VCaP (cell line): ENCODE measurements around the gene TGM5.
"Not testable (repeated sequence)": the region's sequence is repeated elsewhere in the genome, so short reads cannot be mapped to it uniquely, and the experiment has no call there.

Experiments
- H3K27ac ChIP-seq: fragments of 450-650 bp; 2 replicates; pipeline ENCODE4 v1.5.1; 2017
- CTCF ChIP-seq: fragments of 450-650 bp; conservative IDR thresholded peaks from 2 replicates; pipeline ENCODE4 v1.5.1; 2017; ENCODE audit warnings: mild to moderate bottlenecking, moderate library complexity

TGM5 gene

GRCh38 chr15:43274136-43274535 is 7.4 kb upstream of the TGM5 start:
- no peak for TF ChIP-seq CTCF
- H3K27ac ChIP-seq: no peak overlapping the region

- TF ChIP-seq CTCF: no peak
- no peak overlapping the region for H3K27ac ChIP-seq
Measured at GRCh38 chr15:43273243-43273642, 6.5 kb upstream of the TGM5 start.

- H3K27ac ChIP-seq: not testable (repeated sequence)
Measured at GRCh38 chr15:43271908-43272307, 5.2 kb upstream of the TGM5 start.

- TF ChIP-seq CTCF: no peak
- no peak overlapping the region for H3K27ac ChIP-seq
Measured at GRCh38 chr15:43270676-43271306, 4.1 kb upstream of the TGM5 start.

- TF ChIP-seq CTCF: no peak
- H3K27ac ChIP-seq: no peak overlapping the region
Measured at GRCh38 chr15:43270113-43270665, 3.5 kb upstream of the TGM5 start.

GRCh38 chr15:43268111-43269105 is 1.7 kb upstream of the TGM5 start:
- H3K27ac ChIP-seq: no peak overlapping the region
- TF ChIP-seq CTCF: no peak

- H3K27ac ChIP-seq: no peak overlapping the region
- no peak for TF ChIP-seq CTCF
Measured at GRCh38 chr15:43267439-43267838, 711 bp upstream of the TGM5 start.
